NK-92 treated with Interleukin-12 subunit alpha and Interleukin-12 subunit beta, amount 100 ng/mL, for 24 hours (cell line): Measurements from ENCODE around the gene CCDC138.

Experiments
- DNase-seq: peaks from one replicate; lab custom pipeline; 2025; lab: John Stamatoyannopoulos, UW

The CCDC138 gene

DNA sequence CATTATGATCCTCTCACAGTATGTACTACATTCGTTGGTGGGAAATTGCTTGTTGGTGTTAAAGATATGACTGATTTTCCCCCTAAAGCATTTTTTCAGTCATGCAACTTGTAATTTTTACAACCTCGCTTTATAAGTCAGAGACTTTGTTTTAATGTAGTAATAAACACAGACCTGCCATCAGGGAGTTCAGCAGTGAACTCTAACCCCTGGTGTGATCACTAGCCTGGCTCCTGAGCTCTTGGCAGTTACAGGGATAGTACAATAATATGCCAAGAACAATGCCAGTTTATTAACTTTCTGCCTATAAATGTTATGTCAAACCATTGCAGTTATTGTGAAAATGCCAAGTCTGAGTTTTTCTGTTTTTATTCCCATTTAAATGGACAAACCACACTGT lies 108.6 kb downstream of the CCDC138 start:
- DNase-seq, result no peak

DNA sequence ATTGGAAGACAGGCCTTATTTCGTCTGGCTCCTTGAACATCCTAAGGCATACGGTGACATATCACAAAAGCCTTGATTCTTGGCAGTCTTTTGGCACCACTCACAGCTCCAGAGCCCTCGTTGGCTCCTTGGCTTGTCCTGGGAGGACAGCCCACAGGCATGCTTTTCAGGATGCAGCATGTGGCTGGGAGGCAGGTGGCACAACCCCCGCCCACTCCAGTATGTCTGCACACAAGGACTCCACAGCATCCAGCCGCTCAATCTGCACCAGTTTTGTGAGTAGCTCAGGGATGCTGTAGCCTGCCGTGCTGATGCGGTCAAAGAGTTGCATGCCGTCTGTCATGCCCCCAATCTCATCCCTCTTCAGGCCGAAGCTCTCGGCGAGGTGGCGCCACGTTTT lies 110.2 kb downstream of the CCDC138 start:
- no peak for DNase-seq

DNA sequence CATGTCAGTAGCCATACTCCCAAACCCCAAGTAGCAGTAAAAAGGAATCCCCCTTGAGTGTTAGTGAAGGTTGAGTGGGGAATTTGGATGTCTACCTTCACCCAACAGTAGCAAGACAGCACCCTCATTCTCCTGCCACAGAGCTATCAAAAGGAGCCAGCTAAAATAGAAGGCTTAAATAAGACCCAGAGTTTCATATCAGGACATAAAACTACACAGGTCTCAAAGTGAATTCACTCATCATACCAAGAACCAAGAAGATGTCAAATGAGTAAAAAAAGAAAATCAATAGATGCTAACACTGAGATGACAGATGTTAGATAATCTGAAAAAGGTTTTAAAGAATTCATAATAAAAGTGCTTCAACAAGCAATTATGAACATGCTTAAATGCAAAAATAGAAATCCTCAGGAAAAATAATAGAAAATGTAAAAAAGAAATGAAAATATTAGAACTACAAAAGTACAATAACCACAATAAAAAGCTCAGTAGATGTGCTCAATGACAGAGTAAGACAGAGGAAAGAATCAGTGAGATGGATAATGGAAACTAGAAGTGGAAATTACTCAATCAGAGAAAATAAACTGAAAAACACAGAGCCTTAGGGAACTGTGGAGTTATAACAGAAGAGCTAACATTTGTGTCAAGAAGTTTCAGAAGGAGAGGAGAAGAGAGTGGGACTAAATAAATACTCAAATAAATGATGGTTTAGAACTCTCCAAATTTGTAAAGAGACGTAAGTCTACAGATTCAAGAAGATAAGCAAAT lies 111.9 kb downstream of the CCDC138 start:
- DNase-seq, result no peak

DNA sequence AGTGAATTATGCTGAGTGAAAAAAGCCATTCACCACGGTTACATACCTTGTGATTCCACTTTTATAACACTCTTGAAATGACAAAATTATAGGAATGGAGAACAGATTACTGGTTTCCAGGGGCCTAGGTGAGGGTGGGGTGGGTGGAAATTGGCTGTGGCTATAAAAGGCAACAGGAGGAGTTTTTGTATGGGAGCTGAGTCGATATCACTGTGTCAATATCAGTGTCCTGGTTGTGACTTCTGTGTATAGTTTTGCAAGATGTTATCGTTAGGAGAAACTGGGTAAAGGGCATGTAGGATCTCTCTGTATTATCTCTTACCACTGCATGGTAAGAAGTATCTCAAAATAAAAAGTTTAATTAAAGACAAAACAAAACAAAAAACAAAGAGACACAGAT lies 118.1 kb downstream of the CCDC138 start:
- DNase-seq, result no peak

DNA sequence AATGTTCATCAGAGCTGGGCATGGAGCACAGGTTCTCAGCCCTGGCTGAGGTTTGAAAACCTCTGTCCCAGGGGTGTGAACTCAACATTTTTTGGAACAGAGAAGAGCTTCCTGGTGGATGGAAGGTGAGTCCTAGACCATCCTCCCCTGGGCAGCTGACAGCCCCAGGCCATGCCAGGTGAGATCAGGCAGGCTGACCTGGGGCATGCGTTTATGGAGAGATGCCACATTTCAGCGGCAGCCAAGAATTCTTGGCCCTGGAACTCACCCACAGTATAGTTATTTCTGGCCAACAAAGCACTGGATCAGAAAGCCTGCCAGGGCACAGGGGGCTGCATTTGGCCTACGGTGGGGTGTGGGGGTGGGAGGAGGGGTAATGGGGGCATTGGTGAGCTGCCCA lies 118.6 kb downstream of the CCDC138 start:
- no peak for DNase-seq

DNA sequence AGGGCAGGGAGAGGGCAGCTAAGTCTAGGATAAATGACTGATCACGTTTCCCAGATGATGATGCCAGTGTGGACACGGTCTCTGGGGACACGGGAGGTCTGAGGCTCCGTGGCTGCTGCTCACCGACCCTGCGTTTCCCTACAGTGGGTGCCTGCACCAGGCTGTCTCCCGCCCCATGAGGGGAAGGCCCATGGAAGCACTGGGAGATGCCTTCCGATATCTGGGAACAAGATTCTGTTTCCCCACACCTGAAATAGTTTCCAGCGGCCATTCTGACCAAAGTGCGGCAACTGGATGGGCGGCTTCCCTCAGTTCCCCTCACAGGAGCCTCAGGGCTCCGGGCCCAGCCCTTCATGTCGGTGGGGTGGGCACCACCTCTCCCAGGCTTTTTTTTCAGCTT lies 119.3 kb downstream of the CCDC138 start:
- DNase-seq, result no peak

DNA sequence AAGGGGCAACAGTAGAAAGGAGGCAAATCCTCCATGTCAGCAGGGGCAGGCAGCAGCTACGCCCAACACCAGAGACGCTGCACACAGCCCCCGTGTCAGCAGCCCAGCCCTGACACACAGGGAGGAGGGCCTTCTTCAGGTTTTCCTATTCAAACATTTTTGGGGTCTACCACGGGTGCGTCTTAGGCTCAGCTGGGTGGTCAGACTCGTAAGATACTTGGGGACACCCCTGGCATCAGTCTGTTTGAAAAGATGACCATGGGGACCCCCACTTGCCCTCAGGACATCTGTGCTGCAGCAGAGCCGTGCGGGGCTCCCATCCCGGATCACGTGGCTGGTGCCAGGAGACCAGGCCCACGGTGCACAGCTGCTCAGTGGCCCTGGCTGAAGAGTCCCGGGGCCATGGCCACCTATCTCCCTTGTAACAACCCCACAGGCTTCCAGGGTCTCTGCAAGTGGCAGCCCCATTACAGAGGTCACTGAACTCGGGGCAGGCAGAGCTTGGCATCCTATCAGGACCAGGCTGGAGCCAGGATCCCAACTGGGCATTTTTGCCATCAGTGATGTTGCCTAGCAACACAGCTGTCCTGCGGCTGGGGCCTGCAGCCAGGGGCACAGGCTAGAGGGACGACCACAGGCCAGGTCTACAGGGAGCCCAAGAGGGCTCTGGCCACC lies 120.0 kb downstream of the CCDC138 start:
- no peak for DNase-seq

DNA sequence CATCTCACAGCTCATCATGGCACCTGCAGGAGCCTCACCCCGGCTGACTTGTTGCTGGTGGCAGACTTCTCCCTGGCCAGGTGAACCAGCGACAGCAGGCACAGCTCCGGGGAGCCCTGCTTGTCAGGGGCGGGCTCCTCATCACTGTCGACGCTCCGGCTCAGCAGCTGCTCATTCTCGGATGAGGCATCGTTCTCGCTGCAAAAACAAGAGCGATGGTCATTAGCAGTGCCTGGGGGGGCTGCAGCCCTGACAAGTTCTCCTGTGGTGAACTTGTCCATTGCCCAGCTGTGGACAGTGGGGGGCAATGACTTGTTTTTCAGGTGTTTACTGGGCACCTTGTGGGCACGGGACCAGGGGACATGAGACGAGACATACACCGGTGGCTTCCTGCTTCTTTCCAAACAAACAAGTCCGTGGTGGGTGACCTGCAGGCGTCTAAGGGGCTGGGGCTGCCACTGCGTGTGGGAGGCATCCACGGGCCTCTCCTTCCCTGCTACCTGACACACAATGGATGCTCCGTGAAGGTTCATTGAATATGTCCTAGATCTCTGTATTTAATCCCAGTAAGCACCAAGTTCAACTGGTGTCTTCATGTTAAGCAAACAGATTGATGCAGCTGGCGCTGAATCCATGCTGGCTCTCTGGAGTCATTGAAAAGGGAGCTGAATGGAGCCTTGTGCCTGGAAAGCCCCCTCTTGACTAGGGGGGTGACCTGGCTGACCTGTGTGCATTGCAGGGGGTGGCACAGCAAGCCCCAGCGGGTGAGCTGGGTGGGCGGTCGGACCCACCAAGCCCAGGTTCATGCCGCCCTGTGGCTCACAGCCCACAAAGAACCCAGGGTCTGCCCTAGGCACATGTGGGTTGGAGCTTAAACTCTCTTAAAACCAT lies 121.5 kb downstream of the CCDC138 start:
- no peak for DNase-seq

DNA sequence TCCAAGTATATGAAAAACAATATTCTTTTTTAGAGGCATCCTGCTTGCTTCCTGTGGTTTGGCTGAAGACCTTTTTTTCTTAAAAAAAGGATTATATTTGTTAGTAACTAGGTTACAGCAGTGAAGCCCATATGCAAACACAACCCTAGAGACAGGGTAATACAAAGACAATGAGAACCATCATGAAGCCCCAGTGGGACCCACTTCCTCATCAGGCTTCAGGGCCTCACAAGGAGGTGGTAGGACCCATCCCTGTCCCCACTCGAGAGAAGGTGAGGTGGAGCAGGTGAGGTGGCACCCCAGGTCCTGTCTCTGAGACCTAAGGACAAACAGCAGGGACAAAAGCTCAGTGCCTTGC lies 122.1 kb downstream of the CCDC138 start:
- DNase-seq, result no peak

DNA sequence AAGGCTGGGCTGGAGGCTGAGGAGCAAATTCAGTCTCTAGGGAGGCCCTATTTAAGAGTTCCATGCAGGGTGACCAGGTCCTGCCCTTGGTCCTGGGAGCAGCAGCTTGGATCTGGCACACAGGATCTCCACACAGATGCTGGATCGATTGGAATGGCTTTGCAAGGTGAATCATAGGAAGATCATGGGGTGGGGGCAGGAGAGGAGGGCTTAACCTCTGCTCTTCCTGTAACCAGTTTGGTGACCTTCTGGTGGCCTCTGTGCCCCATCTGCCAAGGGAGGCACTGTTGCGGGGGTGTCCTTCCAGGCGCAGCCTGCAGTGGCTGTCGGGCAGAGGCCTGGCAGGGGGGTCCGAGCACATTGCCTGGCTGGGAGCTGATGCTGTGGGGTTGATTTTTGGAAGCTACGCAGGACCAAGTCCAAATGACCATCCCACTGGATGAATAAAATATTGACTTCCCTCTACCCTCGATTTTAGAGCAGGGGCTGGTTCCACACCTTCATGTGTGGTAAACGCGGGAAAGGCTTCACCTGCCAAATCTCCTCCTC lies 122.8 kb downstream of the CCDC138 start:
- DNase-seq, result no peak

DNA sequence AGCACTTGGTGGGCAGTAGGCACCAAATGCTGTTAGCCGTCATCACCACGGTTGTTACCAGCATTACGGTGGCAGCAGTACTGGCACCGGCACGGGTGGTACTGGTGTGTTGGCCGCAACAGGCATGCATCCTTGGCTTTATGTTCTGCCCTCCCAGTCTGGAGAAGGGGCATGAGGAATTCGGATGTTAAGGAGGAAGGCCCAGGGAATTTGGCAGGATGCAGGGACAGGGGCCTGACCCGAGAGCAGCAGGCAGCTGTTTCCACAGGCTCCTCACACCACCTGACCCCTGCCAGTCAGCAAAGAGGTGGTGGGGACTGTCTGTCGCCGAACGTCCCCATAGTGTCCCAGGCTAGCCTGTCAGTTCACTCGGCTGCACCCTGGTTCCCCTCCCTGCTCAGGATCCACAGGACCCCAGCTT lies 123.5 kb downstream of the CCDC138 start:
- no peak for DNase-seq

DNA sequence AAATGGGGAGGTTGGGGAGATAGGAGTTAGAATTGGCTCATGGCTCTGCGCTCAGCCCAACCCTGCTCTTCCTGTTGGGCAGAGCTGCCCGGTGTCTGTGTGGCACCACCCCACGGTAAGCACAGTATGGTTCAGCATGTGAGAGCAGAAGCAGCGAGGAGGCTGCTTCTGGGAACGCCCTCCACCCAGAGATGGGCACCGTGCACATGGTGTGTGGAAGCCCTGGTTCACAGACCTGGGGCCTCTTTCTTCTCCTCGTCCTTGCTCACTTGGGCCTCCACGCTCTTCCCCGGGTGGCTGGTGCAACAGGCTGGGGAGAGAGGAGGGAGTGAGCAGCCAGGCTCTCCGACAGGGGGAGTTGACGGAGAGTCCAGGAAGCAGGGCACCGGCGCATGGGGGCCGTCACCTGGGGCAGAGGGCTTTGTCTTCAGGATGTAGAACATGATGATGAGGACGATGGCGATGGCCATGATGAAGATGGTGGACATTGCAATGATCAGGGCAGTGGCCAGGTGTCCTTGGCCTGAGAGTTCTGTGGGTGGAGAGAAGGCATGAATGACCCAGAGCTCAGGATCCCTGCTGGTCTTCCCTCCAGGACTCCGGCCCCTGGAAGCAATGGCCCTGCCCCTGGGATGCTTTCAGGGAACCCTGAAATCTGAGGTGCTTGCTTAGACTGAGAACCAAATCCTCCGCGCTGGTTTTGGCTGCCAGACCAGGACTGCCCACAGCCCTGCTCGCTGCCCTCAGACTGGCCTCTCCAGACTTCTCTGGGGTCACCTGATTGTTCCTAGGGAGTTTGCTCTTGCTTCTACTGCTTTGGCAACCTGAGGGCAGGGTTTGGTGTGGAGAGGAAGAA lies 124.2 kb downstream of the CCDC138 start:
- DNase-seq, result no peak

DNA sequence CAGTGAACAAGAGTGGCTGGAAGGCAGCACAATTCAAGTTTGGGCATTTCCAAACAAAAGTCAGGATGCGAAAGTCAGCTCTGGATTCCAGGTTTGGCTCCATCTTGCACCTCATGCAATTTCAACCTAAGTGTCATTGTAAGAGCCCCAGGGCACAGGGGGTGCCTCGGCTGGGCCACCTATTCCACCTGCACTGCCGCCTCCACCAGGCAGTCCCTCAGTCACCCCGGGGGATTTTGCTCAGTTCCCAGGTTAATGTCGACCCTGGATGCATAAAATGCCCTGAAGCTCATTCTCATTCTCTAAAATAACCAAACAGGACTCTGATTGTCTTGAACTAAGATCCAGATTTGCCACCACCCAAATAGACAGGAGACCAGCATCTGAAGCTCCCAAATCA lies 124.8 kb downstream of the CCDC138 start:
- DNase-seq, result no peak

DNA sequence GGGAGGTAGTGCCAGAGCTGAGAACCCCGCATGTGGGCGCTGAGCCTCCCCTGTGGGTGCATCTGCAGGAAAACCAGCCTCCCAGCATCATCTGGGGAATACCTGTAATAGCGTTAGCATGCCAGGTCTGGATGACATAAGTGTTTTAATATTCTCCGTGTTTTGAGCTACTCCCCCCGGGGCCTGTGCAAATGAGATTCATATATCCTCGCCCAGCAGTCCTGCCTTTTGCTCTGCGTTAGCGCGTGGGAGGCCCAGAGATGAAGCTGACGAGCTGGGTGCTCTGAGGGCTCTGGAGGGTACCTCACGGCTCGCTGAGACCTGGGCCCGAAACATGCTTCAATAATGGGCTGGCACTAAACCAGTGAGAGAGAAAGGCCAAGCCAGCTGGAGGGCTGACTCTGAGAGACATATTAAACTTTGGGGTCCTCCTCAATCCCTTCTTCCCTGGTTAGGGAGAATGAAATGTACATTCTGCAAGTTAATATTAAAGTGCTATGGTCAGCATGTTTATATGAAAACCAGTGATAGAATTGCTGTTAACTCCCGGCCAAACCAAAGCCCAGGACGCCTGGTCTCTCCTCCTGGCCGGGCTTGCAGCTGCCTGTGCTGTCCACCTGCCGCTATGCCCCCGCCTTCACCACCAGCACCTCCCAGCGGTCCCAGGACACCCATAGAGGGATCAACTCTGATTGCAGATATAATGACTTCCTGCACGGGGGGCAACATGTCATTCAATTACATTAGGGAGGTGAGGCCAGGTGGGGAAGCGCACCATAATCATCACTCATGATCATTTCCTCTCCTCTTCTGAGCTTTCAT lies 125.4 kb downstream of the CCDC138 start:
- DNase-seq, result no peak

DNA sequence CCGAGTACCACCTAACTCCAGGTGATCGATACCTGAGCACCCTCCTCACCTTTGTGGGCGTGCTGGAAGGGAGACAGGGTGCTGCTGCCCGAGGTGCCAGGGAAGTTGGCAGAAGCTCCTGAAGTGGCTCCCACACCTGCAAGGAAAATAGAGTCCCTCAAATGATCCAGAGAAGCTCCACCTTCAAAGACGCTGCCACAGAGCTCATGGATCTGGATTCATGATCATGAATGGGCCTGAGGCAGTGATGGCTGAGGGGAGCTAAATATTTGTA lies 126.0 kb downstream of the CCDC138 start:
- DNase-seq, result no peak

DNA sequence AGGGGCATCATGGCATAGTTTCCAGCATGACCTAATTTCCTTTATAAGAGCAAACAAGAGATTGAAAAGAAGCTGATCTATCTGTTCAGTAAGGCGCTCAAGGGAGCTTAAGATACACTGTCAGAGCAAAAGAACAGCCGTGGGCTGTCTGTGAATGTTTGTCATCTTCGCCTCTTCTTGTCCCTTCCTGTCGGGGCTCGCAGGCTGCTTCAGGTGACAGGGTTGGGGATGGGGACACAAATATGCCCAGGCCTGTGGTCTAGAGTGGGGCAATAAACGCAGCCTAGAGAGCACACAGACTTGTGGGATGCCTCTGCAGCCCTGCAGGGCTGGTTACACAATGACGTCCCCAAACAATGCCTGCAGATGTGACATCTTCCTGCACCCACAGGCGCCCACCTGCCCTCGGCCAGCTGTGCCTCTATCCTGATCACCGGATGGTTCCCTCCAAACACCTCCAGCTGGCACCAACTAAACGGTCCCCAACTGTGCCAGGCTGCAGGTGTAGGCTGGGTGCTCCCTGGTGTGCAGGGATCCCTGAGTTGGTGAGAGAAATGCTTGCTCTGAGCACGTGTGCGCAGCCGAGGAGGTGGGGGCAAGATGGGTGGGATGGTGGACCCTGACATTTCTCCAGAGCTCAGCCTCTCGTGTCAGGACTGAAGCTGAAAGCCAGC lies 129.7 kb downstream of the CCDC138 start:
- DNase-seq, result no peak

DNA sequence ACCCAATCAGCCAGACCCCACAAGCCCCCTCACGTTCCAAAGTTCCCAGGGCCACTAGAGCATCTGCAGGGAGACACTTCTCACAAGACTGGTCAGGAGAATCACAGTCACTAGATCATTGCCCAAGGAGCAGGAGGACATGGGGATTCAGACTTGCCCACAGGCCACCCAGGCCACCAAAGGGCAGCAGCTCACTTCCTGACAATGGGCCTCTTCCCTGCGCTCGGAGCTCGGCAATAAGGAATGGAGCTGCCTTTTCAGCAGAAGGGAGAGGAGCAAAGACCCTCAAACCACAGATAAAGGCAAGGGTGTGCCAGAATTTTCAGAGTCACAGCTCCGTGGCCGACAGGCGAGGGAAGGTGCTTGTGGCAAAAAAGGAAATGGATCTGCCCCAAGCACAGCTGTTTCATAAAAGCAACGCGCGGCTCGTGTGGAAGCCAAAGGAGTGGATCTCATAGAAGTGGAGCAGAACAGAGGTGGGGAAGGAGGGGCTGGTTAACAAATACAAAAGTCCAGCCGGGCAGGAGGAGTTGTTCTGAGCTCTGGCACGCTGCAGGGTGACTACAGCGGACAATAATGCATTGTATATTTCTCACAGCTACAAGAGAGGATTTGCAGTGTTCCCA lies 130.3 kb downstream of the CCDC138 start:
- DNase-seq, result no peak

DNA sequence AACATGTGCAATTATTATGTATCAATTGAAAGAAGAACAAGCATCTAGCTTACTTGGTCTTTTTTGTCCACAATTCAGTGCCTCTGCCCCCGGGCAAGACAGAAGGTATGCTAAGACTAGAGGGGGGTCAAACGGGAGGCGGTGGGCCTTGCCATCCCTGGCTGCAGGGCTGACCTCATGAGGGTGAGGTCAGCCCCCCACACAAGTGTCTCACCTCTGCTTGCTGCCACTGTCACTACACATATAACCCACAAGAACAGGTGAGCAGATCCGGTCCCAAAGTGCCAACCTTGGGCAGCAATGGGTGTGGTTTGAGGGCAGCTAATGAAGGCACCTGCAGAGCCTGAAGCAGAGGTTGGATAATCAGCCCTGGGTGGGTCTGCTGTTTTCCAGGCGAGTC lies 131.0 kb downstream of the CCDC138 start:
- DNase-seq, result no peak

DNA sequence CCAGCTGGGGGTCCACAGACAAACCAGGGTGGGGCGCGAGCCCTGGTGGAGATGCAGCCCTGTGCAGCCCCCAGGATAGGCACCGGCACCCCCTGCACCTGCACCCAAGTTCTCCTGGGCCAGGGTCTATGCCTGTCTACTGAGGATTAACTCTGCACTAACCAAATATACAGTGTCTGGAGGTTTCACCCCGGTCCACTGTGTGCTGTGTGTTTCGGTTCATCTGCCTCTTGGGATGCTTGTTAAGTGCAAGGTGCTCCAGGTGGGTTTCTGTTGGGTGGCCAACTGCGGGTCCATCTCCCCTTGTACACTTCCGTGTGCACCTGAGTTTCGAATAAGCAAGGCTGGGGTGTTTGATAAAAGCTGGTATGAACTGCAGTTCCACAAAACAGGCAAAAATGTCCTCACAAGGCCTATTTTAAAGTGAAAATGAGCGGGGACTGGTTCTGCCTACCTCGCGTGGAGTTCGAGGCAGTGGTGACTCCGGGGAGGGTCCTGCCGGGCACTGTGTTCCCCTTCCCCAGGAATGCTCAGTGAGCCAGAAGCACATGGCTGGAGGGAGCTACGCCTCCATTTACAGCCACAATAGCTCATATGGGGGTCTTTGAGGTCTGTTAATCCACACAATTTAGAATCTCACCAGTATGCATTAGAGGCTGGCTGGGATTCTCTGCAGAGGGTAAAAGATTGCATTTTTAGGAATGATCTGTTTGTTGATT lies 131.7 kb downstream of the CCDC138 start:
- no peak for DNase-seq
